Aorta (tissue), 5 donors: ENCODE data around the gene ATAD2B. TPM values are rescaled to one million over a fixed set of nuclear protein-coding genes. Genes with fewer than 3 reads are reported as not detected.

Experiments
- ATAC-seq: fragments of 200-7000 bp; cut with Tn5 transposase; one replicate; pipeline ENCODE4 v1.9.1; 2022; ENCODE audit warnings: moderate library complexity; ENCODE audit not compliant: low FRiP score
- DNase-seq, 2 donors: peaks; one replicate each; pipeline ENCODE4 v3.0.0-alpha.2; 2020
- H3K27ac ChIP-seq, 2 donors: one replicate each; pipeline ENCODE4 v1.5.1; 2013; ENCODE audit warnings: low read length in 2 of 2, mild to moderate bottlenecking in 2 of 2, moderate library complexity in 2 of 2, control low read depth in 1 of 2, inconsistent platforms in 1 of 2, low read depth in 1 of 2
- H3K27me3 ChIP-seq, 2 donors: one replicate each; pipeline ENCODE4 v1.6.1; 2013; ENCODE audit warnings: control low read depth in 1 of 2, low read length in 1 of 2, mild to moderate bottlenecking in 1 of 2, moderate library complexity in 1 of 2; ENCODE audit not compliant: insufficient read depth in 2 of 2, control insufficient read depth in 1 of 2
- H3K36me3 ChIP-seq, 2 donors: one replicate each; pipeline ENCODE4 v1.6.1; 2013; ENCODE audit warnings: control low read depth in 1 of 2, low read length in 1 of 2, mild to moderate bottlenecking in 1 of 2; ENCODE audit not compliant: insufficient read depth in 2 of 2, control insufficient read depth in 1 of 2
- H3K4me1 ChIP-seq, 2 donors: one replicate each; pipeline ENCODE4 v1.6.1; 2013; ENCODE audit warnings: low read length in 2 of 2, control low read depth in 1 of 2, mild to moderate bottlenecking in 1 of 2, moderate library complexity in 1 of 2; ENCODE audit not compliant: insufficient read depth in 2 of 2, control insufficient read depth in 1 of 2
- H3K4me3 ChIP-seq, 2 donors: one replicate each; pipeline ENCODE4 v1.5.1; 2013; ENCODE audit warnings: low read length in 2 of 2, control low read depth in 1 of 2, mild to moderate bottlenecking in 1 of 2
- H3K9me3 ChIP-seq: one replicate; pipeline ENCODE4 v1.6.1; 2013; ENCODE audit warnings: mild to moderate bottlenecking, low read length; ENCODE audit not compliant: control insufficient read depth
- WGBS, 2 donors: extraction: QIAGEN DNeasy Blood & Tissue Kit; methylation state at CpG; one replicate each; pipeline ENCODE4 v1.1.7; 2013; 5-methylcytosine and 5-hydroxymethylcytosine counted together
- intact Hi-C, 2 donors: fragments of 100-400 bp; cut with DNase I; formaldehyde crosslinking; loops; one replicate each; pipeline versions ENCODE4 v1.14.2 to v1.15.0; 2022
- polyA plus RNA-seq, 2 donors: library from polyadenylated mRNA; stranded (reverse); fragments of 200-250 nt; gene quantifications; one replicate each; pipeline ENCODE4 v1.2.3, GENCODE V29; 2013
- total RNA-seq, 2 donors: library from RNA; stranded (reverse); fragmentation: NEBNext Ultra II Directional; extraction: Animal tissue kit (Norgen Biotek cat#: 25700); gene quantifications; one replicate each; pipeline ENCODE4 v1.2.1, GENCODE V29; 2021
- donor health status: healthy with polysubstance abuse.
- donor health status: Bipolar disorder and iron deficiency.
- donor health status: DM: no; HTN: no; CAD: no.
- donor health status: DM: no; HTN: no; CAD: no.
- donor health status: DM: yes; HTN: yes; CAD: no.

ATAD2B gene
- total and polyA plus RNA-seq, 4 donors = 2.3 to 45.8 (median 18.5) TPM

GRCh38 chr2:23943666-23944065, 16.7 kb upstream of the ATAD2B start:
- intact Hi-C loops = loop anchor here in 1 of 2 donors (5.0 kb wide), 1 partner anchor 104 kb away; the partner anchor contains the start of genes FKBP1B and WDCP
- Histone ChIP-seq H3K9me3 (no peaks in the 10 kb centered on the region), H3K36me3 (no peaks in the 10 kb centered on the region), H3K4me3 (no peak overlapping the region), H3K27me3 (no peaks in the 10 kb centered on the region), H3K27ac (no peak overlapping the region), H3K4me1 (no peaks in the 10 kb centered on the region)
- DNase-seq = no peak
- ATAC-seq = no peak
- WGBS, 2 donors = 98% methylated on average over 11 of the region's 11 CpGs

GRCh38 chr2:23941644-23942043, 14.7 kb upstream of the ATAD2B start:
- H3K36me3 ChIP-seq = no peaks in the 10 kb centered on the region
- WGBS, 2 donors = 83 to 85% methylated on average over 8 of the region's 8 CpGs
- H3K4me3 ChIP-seq = no peak overlapping the region
- DNase-seq (no peak), ATAC-seq (no peak)
- H3K4me1 ChIP-seq = no peaks in the 10 kb centered on the region
- no peaks in the 10 kb centered on the region for H3K27me3 ChIP-seq
- H3K9me3 ChIP-seq = no peaks in the 10 kb centered on the region
- H3K27ac ChIP-seq = no peak overlapping the region
- intact Hi-C loops = loop anchor here in 1 of 2 donors (5.0 kb wide), 1 partner anchor 106 kb away; the partner anchor contains the start of genes FKBP1B and WDCP

- no peaks in the 10 kb centered on the region for H3K27me3 ChIP-seq
- 0% methylated on average over 46 of the region's 46 CpGs for WGBS, 2 donors
- H3K36me3 ChIP-seq = no peaks in the 10 kb centered on the region
- peak; percentile 57 for ATAC-seq
- no peaks in the 10 kb centered on the region for H3K4me1 ChIP-seq
- peak overlapping the region; percentile 45 to 86 for H3K27ac ChIP-seq
- intact Hi-C loops = loop anchor here in 1 of 2 donors (5.0 kb wide), 1 partner anchor 106 kb away; the partner anchor contains the start of genes FKBP1B and WDCP
- no peaks in the 10 kb centered on the region for H3K9me3 ChIP-seq
- DNase-seq = no peak
- peak overlapping the region; percentile 63 to 83 for H3K4me3 ChIP-seq
These were observed 14.0 kb upstream of the ATAD2B start for GRCh38 chr2:23940718-23941620.

GRCh38 chr2:23939987-23940717, 13.2 kb upstream of the ATAD2B start, which contains the start of gene UBXN2A:
Gene UBXN2A, plus strand, starts transcription at chr2:23940463. Its CDS starts 17,852 bp downstream, at chr2:23958315.
- intact Hi-C loops = loop anchor here in 1 of 2 donors (5.0 kb wide), 1 partner anchor 107 kb away; the partner anchor contains the start of genes FKBP1B and WDCP

GRCh38 chr2:23934259-23934658, 7.3 kb upstream of the ATAD2B start:
- H3K4me1 ChIP-seq = no peaks in the 10 kb centered on the region
- intact Hi-C loops = no loop called here
- H3K4me3 ChIP-seq = no peak overlapping the region
- 77 to 78% methylated on average over 1 of the region's 1 CpG for WGBS, 2 donors
- no peaks in the 10 kb centered on the region for H3K9me3 ChIP-seq
- ATAC-seq = no peak
- no peak for DNase-seq
- no peaks in the 10 kb centered on the region for H3K36me3 ChIP-seq
- H3K27me3 ChIP-seq = no peaks in the 10 kb centered on the region
- no peak overlapping the region for H3K27ac ChIP-seq

More at GRCh38 chr2:23939987-23940717, 13.2 kb upstream of the ATAD2B start, which contains the start of gene UBXN2A:
- ATAC-seq (peak; percentile 96), DNase-seq (peak; percentile 86 to 92)
- peak within 1 kb of the TSS; percentile 45 to 86 for H3K27ac ChIP-seq
- no peaks in the 10 kb centered on the region for H3K36me3 ChIP-seq
- no peaks in the 10 kb centered on the region for H3K27me3 ChIP-seq
- WGBS, 2 donors = 0 to 1% methylated on average over 76 to 77 of the region's 77 CpGs
- H3K4me1 ChIP-seq = no peaks in the 10 kb centered on the region
- H3K9me3 ChIP-seq = no peaks in the 10 kb centered on the region
- H3K4me3 ChIP-seq = peak within 1 kb of the TSS; percentile 63 to 83

GRCh38 chr2:23926290-23926749, 603 bp downstream of the ATAD2B start:
- no peaks in the 10 kb centered on the region for H3K9me3 ChIP-seq
- H3K27ac ChIP-seq = peak overlapping the region; percentile 91
- no peaks in the 10 kb centered on the region for H3K4me1 ChIP-seq
- WGBS, 2 donors = 0% methylated on average over 39 of the region's 39 CpGs
- DNase-seq (peak; percentile 67 to 84), ATAC-seq (peak; percentile 68)
- peak overlapping the region; percentile 86 to 92 for H3K4me3 ChIP-seq
- no peaks in the 10 kb centered on the region for H3K27me3 ChIP-seq
- intact Hi-C loops = loop anchor here (5.0 to 10.0 kb wide), 3 partner anchors 118 to 156 kb away; partner anchors contain the start of genes FKBP1B (in 2 of the 2), WDCP (in 2 of the 2), SF3B6 (in 1 of the 2) and TP53I3 (in 1 of the 2)
- no peaks in the 10 kb centered on the region for H3K36me3 ChIP-seq

- Histone ChIP-seq H3K9me3 (no peaks in the 10 kb centered on the region), H3K27me3 (no peaks in the 10 kb centered on the region), H3K27ac (peak overlapping the region; percentile 91), H3K4me1 (no peaks in the 10 kb centered on the region), H3K36me3 (no peaks in the 10 kb centered on the region), H3K4me3 (peak overlapping the region; percentile 86 to 92)
- peak; percentile 70 for ATAC-seq
- WGBS, 2 donors = 0 to 1% methylated on average over 13 of the region's 13 CpGs
- DNase-seq = peak in 1 of 2 donors; percentile 79
- intact Hi-C loops = loop anchor here (5.0 to 10.0 kb wide), 3 partner anchors 119 to 157 kb away; partner anchors contain the start of genes FKBP1B (in 2 of the 2), WDCP (in 2 of the 2), SF3B6 (in 1 of the 2) and TP53I3 (in 1 of the 2)
These were observed 1.1 kb downstream of the ATAD2B start for GRCh38 chr2:23925702-23926289.
